ENCODE measurements around the gene DHRS2. TPM values are rescaled to one million over a fixed set of nuclear protein-coding genes. Genes with fewer than 3 reads are reported as not detected.

DHRS2 gene
- total and polyA plus RNA-seq, 10 of the 15 experiments (the other 5 are each of a cell fraction or from before 2014, with no cell fraction given), result 0.09 to 1.8 (median 0.73) TPM; not detected in 1

- no TSS peak for BruUV-seq (replicated peaks)
- Histone ChIP-seq H4K20me1 (ENCODE audit: control insufficient read depth, insufficient read depth) (no peaks in the 10 kb centered on the region), H3K36me3 (ENCODE audit: control insufficient read depth in 2 of 2, insufficient read depth in 2 of 2, low read length in 1 of 2) (no peaks in the 10 kb centered on the region), H3K27me3 (replicated peaks in 1 of 2; ENCODE audit: control insufficient read depth in 2 of 2, insufficient read depth in 2 of 2, low read length in 1 of 2) (no peaks in the 10 kb centered on the region), H2AFZ (ENCODE audit: control insufficient read depth, low read depth, low read length) (no peak overlapping the region), H3K4me1 (ENCODE audit: control insufficient read depth, insufficient read depth, low read length) (no peaks in the 10 kb centered on the region), H3K4me2 (ENCODE audit: control insufficient read depth, insufficient read depth) (no peak overlapping the region), H3K9me3 (replicated peaks; ENCODE audit: control insufficient read depth, insufficient read depth, low read length) (no peaks in the 10 kb centered on the region), H3K9ac (ENCODE audit: control insufficient read depth, insufficient read depth, low read length) (no peak overlapping the region), H3K4me3 (no peak overlapping the region), H3K79me2 (ENCODE audit: control insufficient read depth, insufficient read depth, low read length) (no peaks in the 10 kb centered on the region), H3K27ac (ENCODE audit: control insufficient read depth, insufficient read depth) (no peak overlapping the region)
- RAD21 ChIA-PET (ENCODE audit: unreplicated experiment), result interaction anchor here (1.4 kb wide), 1 partner anchor 29 kb away, joined by 4 read pairs; no protein-coding TSS in a partner anchor
- intact Hi-C loops (cut with micrococcal nuclease; ENCODE audit: unreplicated experiment), result no loop called here
- CTCF ChIA-PET, result interaction anchor here (2.8 kb wide), 1 partner anchor 14 kb away, joined by 15 read pairs; no protein-coding TSS in a partner anchor
- TF ChIP-seq NFXL1 (IDR thresholded peaks at IDR 0.05; ENCODE audit: borderline replicate concordance) (no peak), STAT3 (IDR thresholded peaks at IDR 0.05; ENCODE audit: low read depth, low read length) (no peak), TCF7 (IDR thresholded peaks at IDR 0.05; ENCODE audit: borderline replicate concordance) (no peak), SREBF1 (IDR thresholded peaks at IDR 0.05; ENCODE audit: low read length) (no peak), TAF1 (IDR thresholded peaks at IDR 0.05; ENCODE audit: borderline replicate concordance, low read depth, low read length) (no peak), SPI1 (IDR thresholded peaks at IDR 0.05; ENCODE audit: borderline replicate concordance, insufficient read depth, low read depth, low read length) (no peak), ZNF384 (IDR thresholded peaks at IDR 0.05; ENCODE audit: borderline replicate concordance, low read depth, low read length) (no peak), SMAD1 (IDR thresholded peaks at IDR 0.05; ENCODE audit: low read depth, partially characterized antibody) (no peak), KDM1A (IDR thresholded peaks at IDR 0.05; ENCODE audit: borderline replicate concordance) (no peak), JUND (IDR thresholded peaks at IDR 0.05; ENCODE audit: low read depth, low read length) (no peak), RBBP5 (conservative IDR thresholded peaks at IDR 0.05) (no peak), BRCA1 (IDR thresholded peaks at IDR 0.05; ENCODE audit: low read depth, low read length) (no peak)
- TF ChIP-seq, protein P1, sequence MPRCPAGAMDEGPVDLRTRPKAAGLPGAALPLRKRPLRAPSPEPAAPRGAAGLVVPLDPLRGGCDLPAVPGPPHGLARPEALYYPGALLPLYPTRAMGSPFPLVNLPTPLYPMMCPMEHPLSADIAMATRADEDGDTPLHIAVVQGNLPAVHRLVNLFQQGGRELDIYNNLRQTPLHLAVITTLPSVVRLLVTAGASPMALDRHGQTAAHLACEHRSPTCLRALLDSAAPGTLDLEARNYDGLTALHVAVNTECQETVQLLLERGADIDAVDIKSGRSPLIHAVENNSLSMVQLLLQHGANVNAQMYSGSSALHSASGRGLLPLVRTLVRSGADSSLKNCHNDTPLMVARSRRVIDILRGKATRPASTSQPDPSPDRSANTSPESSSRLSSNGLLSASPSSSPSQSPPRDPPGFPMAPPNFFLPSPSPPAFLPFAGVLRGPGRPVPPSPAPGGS (IDR thresholded peaks at IDR 0.05; ENCODE audit: borderline replicate concordance, insufficient read depth, low read depth, low read length, poor library complexity, severe bottlenecking), result no peak
- FAIRE-seq (no peak), DNase-seq (ENCODE audit: low read depth, low spot score) (no peak), ATAC-seq (no peak)
- POLR2A ChIA-PET, result no interaction called here
- in situ Hi-C loops (cut with MboI), result no loop called here
- WGBS (ENCODE audit: insufficient coverage, insufficient replicate concordance, low lambda C conversion rate, missing lambda C conversion rate), result 69% methylated on average over 2 of the region's 2 CpGs
- SMC1A ChIA-PET (ENCODE audit: uncharacterized antibody, unreplicated experiment), result interaction anchor here (0.6 to 1.0 kb wide), 2 partner anchors 14 to 18 kb away, joined by 3 read pairs; partner anchors contain the start of gene DHRS2
Observed at GRCh38 chr14:23618415-23618988, 17.7 kb upstream of the DHRS2 start.

Measured in GM12878 (cell line).